CD4-positive, alpha-beta T cell treated with Interleukin-17A for 4 hours (primary cell): Measurements from ENCODE around the gene STAU1.

ENCODE experiments used
- DNase-seq: peaks from one replicate; pipeline ENCODE4 v3.0.0-alpha.2; 2020; ENCODE audit warnings: mixed read lengths

Gene STAU1

DNA sequence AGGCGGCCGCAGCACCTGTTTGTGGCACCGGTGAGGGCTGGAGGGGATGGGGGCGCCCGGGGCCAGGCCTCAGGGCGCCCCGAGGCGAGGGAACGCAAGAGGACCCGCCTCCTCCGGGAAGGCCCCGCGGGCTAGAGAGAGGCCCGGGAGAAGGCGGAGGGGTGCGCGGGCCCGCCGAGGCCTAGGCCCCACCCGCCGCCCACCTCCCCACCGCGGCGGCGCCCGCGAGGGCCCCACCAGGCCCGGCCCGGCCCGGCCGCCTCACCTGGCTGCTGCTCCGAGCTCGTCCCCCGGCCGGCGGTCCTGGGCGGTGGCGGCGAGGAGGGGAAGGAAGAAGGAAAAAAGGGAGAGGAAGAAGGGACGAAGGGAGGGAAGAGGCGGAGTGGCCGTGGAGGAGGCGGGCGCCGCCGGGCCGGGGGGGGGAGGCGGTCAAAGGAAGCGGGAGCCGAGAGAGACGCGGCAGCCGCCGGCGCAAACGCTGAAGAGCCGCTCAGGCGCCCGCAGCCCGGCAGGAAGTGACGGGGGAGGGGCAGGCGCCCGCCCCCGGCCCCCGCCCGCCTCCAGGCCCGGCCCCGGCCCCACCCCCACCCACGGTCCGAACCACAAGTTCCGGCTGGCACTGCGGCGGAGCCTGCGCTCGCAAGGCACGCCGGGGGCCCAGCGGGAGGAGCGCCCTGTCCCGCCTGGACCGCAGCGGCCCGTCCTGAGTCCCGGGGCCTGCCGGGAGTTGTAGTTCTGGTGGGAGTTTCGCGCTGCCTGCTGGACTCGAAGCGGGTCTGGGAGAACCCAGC, at the start of gene STAU1:
TSS of gene STAU1 (minus strand) at position 484 of the 791 bp plus-strand sequence. CDS start 22,133 bp downstream, outside the sequence.
- DNase-seq: peak; percentile 96

GRCh38 chr20:49237531-49237930, 49.4 kb upstream of the STAU1 start:
- DNase-seq: no peak

- no peak for DNase-seq
Observed at GRCh38 chr20:49236301-49236700, 48.2 kb upstream of the STAU1 start.

DNA sequence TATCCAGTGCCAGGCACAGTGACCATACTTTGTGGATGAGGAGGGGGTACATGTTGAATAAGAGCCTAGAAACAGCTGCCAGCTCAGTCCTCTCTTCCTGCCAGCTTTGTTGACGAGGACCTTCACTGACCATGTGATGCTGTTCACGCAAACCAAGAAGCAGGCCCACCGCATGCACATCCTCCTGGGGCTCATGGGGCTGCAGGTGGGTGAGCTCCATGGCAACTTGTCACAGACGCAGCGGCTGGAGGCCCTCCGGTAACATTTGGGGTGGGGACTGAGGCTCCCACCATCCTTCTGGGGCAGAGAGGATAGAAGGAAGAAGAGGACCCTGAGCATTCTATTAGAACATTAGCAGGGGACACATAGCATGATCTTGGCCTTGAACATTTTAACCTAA, 46.7 kb upstream of the STAU1 start:
- DNase-seq: no peak

GRCh38 chr20:49233226-49233625, 45.1 kb upstream of the STAU1 start:
- no peak for DNase-seq

- DNase-seq: no peak
Observed at GRCh38 chr20:49231471-49231870, 43.3 kb upstream of the STAU1 start.

GRCh38 chr20:49230561-49231133, 42.5 kb upstream of the STAU1 start:
- DNase-seq: no peak

DNA sequence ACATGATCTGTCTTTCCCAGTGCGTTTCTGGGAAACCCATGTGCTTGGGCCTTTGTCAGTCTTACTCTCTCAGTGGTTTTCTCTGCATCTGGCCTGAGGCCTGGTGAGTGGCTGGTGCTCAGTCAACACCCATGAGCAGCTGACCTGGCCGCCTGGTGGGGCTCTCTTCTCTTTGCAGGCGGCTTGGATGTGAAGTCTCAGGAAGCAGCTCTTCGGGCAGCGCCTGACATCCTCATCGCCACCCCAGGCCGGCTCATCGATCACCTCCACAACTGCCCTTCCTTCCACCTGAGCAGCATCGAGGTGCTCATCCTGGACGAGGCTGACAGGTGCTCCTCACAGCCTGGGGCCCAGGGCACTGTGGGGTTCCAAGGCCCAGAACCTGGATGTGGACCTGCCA, 41.9 kb upstream of the STAU1 start:
- no peak for DNase-seq

- DNase-seq: no peak
Observed at GRCh38 chr20:49229381-49229780, 41.2 kb upstream of the STAU1 start.

DNA sequence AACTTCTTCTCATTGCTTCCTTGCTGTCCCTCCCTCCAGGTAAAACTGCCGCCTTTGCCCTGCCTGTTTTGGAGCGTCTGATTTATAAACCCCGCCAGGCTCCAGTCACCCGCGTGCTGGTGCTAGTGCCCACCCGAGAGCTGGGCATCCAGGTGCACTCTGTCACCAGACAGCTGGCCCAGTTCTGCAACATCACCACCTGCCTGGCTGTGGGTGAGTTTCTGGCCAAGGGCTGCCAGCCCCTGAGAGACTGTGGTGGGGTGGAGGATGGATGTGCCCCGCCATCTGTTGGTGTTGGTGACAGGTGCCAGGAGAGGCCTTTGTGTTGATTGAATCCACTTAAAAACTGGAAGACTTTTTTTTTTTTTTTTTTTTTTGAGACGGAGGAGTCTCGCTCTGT, 40.5 kb upstream of the STAU1 start:
- no peak for DNase-seq

GRCh38 chr20:49225896-49226295, 37.8 kb upstream of the STAU1 start:
- DNase-seq: no peak

GRCh38 chr20:49219924-49220831, 32.0 kb upstream of the STAU1 start:
- DNase-seq: no peak

DNA sequence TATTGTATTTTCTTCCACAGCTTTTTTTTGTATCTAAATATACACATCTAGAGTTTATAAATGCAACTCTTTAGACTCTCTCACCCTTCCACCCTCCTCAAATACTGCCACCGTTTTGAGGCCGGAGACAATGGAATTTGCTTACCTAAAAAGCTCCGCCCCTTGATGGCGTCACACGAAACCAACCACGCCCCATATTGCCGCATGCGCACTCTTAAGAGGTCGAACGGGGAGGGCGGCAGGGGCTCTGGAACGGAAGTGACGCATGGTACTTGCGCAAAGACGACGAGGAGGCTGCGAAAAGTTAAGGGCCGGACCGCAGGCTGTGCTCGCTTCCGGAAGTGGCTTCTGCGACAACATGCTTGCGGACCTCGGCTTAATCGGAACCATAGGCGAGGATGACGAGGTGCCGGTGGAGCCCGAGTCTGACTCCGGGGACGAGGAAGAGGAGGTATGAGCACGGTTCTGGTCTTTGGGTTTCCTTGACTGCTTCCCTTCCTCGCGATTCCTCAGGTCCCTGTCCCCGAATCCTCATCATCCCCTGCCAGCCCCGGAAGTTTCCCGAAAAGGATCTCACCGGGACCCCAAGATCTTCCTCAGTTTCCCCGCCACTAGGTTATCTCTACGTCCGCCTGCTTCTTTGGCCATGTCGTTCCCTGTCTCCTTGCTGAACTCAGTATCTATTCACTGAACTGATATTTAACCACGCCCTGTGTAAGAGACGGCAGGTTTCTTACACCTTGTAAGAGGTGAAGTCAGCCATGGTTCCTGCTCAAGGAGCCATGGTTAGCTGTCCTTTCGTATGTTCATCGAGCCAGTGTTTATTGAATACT, 31.2 kb upstream of the STAU1 start, which contains the start of gene DDX27:
TSS of gene DDX27 (plus strand) at position 326 of the 833 bp plus-strand sequence. CDS start at position 359, 33 bp downstream.
- peak; percentile 95 for DNase-seq

DNA sequence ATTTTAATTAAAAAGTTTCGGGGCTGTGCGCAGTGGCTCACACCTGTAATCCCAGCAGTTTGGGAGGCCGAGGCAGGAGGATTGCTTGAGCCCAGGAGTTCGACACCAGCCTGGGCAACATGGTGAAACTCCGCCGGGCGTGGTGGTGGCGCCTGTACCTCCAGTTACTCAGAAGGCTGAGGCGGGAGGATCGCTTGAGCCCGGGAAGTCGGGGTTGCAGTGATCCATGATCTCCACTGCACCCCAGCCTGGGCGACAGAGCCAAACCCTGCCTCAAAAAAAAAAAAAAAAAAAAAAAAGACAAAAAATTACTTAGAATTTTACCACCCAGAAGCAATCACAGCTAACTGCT, 30.6 kb upstream of the STAU1 start:
- DNase-seq: peak; percentile 9

GRCh38 chr20:49216991-49217578, 29.0 kb upstream of the STAU1 start:
- DNase-seq: peak; percentile 98

DNA sequence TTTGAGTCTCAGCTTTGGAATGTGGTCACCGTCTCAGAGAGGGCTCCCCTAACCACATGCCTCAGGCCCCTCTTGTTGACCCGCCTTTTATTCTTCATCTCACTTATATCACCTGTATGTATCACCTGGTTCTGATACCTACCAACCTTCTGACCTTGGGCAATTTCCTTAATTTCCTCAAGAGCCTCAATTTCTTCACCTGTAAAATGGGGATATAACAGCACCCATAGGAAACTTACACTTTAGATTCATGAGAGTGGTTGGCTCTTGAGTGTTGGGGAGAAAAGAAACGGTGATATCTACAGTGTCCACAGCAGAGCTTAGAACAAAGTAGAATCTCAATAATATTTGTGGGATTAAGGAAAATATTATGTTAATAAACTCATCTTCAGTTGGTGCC, 27.1 kb upstream of the STAU1 start:
- DNase-seq: no peak

GRCh38 chr20:49214571-49214970, 26.4 kb upstream of the STAU1 start:
- DNase-seq: no peak

- DNase-seq: no peak
Observed at GRCh38 chr20:49210757-49211110, 22.6 kb upstream of the STAU1 start.

GRCh38 chr20:49210101-49210756, 22.1 kb upstream of the STAU1 start:
- no peak for DNase-seq

DNA sequence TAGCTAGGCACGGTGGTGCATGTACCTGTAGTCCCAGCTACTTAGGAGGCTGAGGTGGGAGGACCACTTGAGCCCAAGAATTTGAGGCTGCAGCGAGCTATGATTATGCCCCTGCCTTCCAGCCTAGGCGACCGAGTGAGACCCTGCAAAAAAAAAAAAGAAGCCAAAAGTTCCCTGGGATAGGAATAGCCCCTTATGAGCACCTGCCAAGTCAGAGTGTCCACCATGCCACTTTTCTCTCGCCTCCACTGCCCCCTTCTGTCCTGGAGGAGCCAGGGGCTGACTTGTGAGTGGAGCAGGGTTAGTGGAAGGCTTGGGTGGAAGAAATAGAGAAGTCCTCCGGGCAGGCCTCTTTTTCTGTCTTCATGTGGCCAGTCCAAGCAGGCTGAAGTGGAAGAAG, 18.9 kb upstream of the STAU1 start:
- DNase-seq: no peak

DNA sequence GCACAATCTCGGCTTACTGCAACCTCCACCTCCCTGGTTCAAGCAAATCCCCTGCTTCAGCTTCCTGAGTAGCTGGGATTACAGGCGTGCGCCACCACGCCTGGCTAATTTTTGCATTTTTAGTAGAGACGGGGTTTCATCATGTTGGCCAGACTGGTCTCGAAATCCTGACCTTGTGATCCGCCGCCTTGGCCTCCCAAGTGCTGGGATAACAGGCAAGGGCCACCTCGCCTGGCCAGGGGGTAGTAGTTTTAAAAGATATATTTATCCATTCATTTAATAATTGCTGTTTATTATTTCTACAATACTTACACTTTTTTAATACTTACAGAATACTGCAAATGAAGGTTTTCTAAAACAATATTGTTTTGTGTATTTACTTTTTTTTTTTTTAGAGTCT, 15.6 kb upstream of the STAU1 start:
- no peak for DNase-seq

DNA sequence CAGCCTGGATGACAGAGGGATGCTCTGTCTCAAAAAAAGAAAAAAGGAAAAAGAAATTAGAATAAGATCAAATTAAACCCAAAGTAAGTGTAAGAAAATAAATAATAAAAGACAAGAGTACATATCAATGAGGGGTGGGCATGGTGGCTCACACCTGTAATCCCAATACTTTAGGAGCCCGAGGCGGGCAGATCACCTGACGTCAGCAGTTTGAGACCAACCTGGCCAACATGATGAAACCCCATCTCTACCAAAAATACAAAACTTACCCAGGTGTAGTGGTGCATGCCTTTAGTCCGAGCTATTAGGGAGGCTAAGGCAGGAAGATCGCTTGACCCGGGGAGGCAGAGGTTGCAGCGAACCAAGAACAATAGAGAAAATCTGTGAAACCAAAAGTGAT, 14.9 kb upstream of the STAU1 start:
- no peak for DNase-seq
